ENCODE results near the gene ZMIZ1. TPM values are rescaled to one million over a fixed set of nuclear protein-coding genes. Genes with fewer than 3 reads are reported as not detected.

Gene ZMIZ1
- total RNA-seq, 4 donors from 2014 or later, result 65.5 to 88.2 (median 69.3) TPM

- no peak for TF ChIP-seq CTCF (IDR thresholded peaks at IDR 0.05)
- WGBS, 2 donors, result 84 to 86% methylated on average over 6 of the region's 6 CpGs
- Histone ChIP-seq H3K4me1 (peaks cover 4 to 92% (median 76%) of the 10 kb centered on the region in 4 donors), H3K27ac (peak overlapping the region; percentile 55 to 91 (median 84)), H3K9me3 (no peaks in the 10 kb centered on the region), H3K4me3 (no peak overlapping the region), H3K27me3 (no peaks in the 10 kb centered on the region), H3K36me3 (no peaks in the 10 kb centered on the region)
- DNase-seq (ENCODE audit: low spot score in 2 of 2), result no peak
Measured at GRCh38 chr10:79247373-79248137, 178.8 kb downstream of the ZMIZ1 start.

GRCh38 chr10:79248341-79249185, 179.8 kb downstream of the ZMIZ1 start:
- DNase-seq (ENCODE audit: low spot score in 2 of 2), result peak; percentile 51 to 58
- H3K36me3 ChIP-seq, result no peaks in the 10 kb centered on the region
- H3K9me3 ChIP-seq, result no peaks in the 10 kb centered on the region
- 58 to 60% methylated on average over 12 of the region's 12 CpGs for WGBS, 2 donors
- H3K27ac ChIP-seq, result peak overlapping the region; percentile 39 to 91 (median 84)
- peaks cover 4 to 99% (median 76%) of the 10 kb centered on the region in 4 donors for H3K4me1 ChIP-seq
- H3K4me3 ChIP-seq, result no peak overlapping the region
- no peaks in the 10 kb centered on the region for H3K27me3 ChIP-seq
- no peak for TF ChIP-seq POLR2A (IDR thresholded peaks at IDR 0.05)
- peak; percentile 18 to 81 for TF ChIP-seq EP300 (IDR thresholded peaks at IDR 0.05)

GRCh38 chr10:79249186-79250121, 180.7 kb downstream of the ZMIZ1 start:
- no peaks in the 10 kb centered on the region for H3K27me3 ChIP-seq
- DNase-seq (ENCODE audit: low spot score in 2 of 2), result no peak
- peaks cover 4 to 99% (median 76%) of the 10 kb centered on the region in 4 donors for H3K4me1 ChIP-seq
- H3K4me3 ChIP-seq, result no peak overlapping the region
- TF ChIP-seq EP300 (IDR thresholded peaks at IDR 0.05) (no peak), POLR2A (IDR thresholded peaks at IDR 0.05) (no peak), CTCF (IDR thresholded peaks at IDR 0.05) (no peak)
- H3K36me3 ChIP-seq, result no peaks in the 10 kb centered on the region
- WGBS, 2 donors, result 89 to 90% methylated on average over 18 to 19 of the region's 20 CpGs
- H3K9me3 ChIP-seq, result no peaks in the 10 kb centered on the region
- peak overlapping the region; percentile 39 to 91 (median 84) for H3K27ac ChIP-seq

- DNase-seq (ENCODE audit: low spot score in 2 of 2), result no peak
- peaks cover 0 to 3% (median 0%) of the 10 kb centered on the region in 3 donors for H3K36me3 ChIP-seq
- 69 to 82% methylated on average over 4 to 5 of the region's 5 CpGs for WGBS, 2 donors
- H3K27me3 ChIP-seq, result no peaks in the 10 kb centered on the region
- H3K9me3 ChIP-seq, result no peaks in the 10 kb centered on the region
- no peak overlapping the region for H3K4me3 ChIP-seq
- peak overlapping the region in 3 of 4 donors; percentile 76 to 91 (median 91) for H3K27ac ChIP-seq
- TF ChIP-seq EP300 (IDR thresholded peaks at IDR 0.05) (peak in 1 of 2 donors; percentile 43), CTCF (IDR thresholded peaks at IDR 0.05) (no peak)
- H3K4me1 ChIP-seq, result peaks cover 4 to 97% (median 72%) of the 10 kb centered on the region in 4 donors
Measured at GRCh38 chr10:79250259-79250658, 181.5 kb downstream of the ZMIZ1 start.

GRCh38 chr10:79252450-79252849, 183.7 kb downstream of the ZMIZ1 start:
- Histone ChIP-seq H3K9me3 (no peaks in the 10 kb centered on the region), H3K36me3 (peaks cover 0 to 11% (median 0%) of the 10 kb centered on the region in 3 donors), H3K27me3 (no peaks in the 10 kb centered on the region), H3K4me1 (peaks cover 3 to 79% (median 50%) of the 10 kb centered on the region in 4 donors), H3K27ac (no peak overlapping the region), H3K4me3 (no peak overlapping the region)
- 79 to 89% methylated on average over 4 to 5 of the region's 5 CpGs for WGBS, 2 donors
- TF ChIP-seq CTCF (IDR thresholded peaks at IDR 0.05), result no peak
- no peak for TF ChIP-seq POLR2A (IDR thresholded peaks at IDR 0.05)
- no peak for TF ChIP-seq EP300 (IDR thresholded peaks at IDR 0.05)
- no peak for DNase-seq (ENCODE audit: low spot score in 2 of 2)
